ENCODE results near the gene JCAD.
"Not testable (repeated sequence)": the region's sequence is repeated elsewhere in the genome, so short reads cannot be mapped to it uniquely, and the experiment has no call there.

JCAD gene

DNA sequence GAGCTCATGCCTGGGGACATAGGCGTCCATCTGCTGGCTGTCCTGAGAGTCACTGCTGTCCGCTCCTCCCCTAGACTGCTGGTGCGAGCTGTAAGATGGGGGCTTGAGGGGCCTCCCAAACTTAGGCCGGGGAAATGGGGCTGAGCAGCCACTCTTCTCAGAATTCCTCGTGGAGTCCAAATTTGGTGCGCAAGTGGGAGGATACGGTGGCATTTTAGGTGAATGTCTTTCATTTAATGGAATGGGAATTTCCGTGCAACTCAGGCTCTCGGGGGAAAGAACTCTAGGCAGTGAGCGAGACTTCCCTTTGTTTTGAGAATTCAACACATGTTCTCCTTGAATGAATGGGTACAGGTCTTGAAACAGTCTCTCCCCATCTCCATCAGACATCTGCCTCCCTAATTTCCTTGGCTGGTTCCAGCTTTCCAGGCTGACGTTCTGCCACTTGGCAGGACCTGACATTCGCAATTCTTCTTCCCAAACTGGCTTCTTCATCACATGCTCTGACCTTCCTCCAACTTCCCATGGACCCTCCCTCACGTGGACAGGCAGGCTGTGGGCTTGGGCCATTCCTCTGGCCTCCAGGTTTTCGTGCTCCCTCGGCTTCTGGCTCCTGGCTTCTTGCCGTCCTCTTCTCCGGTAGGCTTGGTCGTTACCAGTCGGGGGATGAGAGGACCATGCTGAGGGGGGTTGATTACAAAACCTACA, 30.1 kb downstream of the JCAD start:
- no peak for FAIRE-seq
- no peak for DNase-seq (ENCODE audit: insufficient read length, low spot score)

DNA sequence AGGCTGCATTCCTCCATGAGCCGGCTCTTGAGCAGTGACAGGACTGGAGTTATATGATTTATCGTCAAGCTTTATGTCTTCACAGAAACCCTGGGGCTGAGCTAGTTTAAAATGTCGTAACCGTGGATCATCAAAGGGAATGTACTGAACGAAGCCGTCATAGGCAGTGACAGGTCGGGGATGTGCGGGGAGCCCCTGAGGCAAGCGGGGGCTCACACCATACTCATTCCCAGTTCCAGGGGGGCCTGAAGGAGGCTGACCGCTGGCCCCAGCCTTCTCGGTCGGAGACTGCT, 30.7 kb downstream of the JCAD start:
- DNase-seq (ENCODE audit: insufficient read length, low spot score), result no peak
- no peak for FAIRE-seq

DNA sequence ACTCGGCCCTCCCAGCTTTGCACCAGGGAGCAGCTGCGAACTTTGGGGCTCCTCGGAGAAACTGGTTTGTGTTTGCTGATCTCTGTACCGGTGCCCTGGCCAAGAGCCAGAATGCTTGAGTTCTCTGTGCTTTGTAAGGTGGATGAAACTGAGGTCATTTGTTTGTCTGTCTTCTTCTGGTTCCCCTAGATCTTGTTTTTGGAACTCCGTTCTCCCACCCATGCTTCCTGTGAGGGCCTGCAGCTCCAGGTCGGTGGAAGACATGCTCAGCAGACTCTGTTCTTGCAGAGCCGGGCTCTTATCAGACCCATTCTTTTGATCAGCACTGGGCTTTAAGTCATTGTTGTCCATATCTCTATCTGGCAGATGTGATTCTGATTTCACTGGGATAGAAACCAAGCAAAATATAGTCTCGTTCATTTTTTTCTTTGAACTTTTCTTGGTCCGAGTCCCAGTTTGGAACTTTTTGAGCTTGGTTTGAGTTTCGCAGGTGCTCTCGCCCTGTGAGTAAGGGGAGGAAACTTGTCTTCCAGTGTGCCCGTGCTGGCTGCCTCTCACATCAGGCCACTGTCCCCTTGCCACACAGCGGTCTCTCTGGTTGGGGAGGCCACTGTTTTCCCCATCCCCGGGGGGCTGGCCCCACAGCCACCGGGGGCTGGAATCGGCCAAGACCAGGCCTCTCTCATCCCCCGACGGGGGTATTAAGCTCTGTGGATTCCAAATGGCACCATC, 31.2 kb downstream of the JCAD start:
- no peak for FAIRE-seq
- no peak for DNase-seq (ENCODE audit: insufficient read length, low spot score)

GRCh38 chr10:30027057-30028005, 32.1 kb downstream of the JCAD start:
- no peak for FAIRE-seq
- DNase-seq (ENCODE audit: insufficient read length, low spot score), result no peak

GRCh38 chr10:30026578-30026977, 32.8 kb downstream of the JCAD start:
- DNase-seq (ENCODE audit: insufficient read length, low spot score) (no peak), FAIRE-seq (no peak)

DNA sequence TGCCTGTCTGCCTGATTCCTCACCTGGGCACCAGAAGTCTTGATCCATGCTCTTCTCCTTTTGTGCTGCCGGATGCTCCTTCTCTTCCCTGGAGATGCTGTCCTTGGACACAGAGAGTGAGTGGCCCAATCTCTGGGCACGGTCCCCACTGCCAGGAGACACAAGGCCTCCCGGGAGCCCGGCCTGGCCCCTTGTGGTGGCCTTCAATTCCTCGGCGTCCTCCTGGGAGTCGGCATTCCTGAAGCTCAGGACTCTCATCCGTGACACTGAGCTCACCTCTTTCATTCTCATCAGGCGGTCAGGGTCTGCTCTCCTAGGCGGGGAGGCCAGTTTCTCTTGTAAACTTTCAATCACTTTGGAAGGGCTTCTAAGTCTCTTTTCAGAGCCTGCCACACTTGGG, 33.3 kb downstream of the JCAD start:
- FAIRE-seq (no peak), DNase-seq (ENCODE audit: insufficient read length, low spot score) (no peak)

GRCh38 chr10:30025428-30025827, 34.0 kb downstream of the JCAD start:
- FAIRE-seq; DNase-seq (ENCODE audit: insufficient read length, low spot score): not testable (repeated sequence)

DNA sequence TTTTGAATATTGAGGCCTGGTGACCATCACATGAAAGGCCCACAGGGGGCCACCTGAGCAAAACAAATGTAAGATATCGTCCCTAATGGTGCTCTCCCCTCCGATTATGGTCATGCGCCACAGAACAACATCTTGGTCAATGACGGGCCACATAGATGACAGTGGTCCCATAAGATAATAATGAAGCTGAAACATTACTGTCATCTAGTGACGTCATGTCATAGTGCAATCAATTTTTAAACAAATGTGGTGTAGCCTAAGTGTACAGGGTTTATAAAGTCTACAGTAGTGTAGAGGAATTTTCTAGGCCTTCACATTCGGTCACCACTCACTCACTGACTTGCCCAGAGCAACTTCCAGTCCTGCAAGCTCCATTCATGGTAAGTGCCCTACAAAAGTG, 36.8 kb downstream of the JCAD start:
- no peak for FAIRE-seq
- DNase-seq (ENCODE audit: insufficient read length, low spot score), result no peak

GRCh38 chr10:30019468-30019867, 39.9 kb downstream of the JCAD start:
- DNase-seq (ENCODE audit: insufficient read length, low spot score), result no peak
- no peak for FAIRE-seq

DNA sequence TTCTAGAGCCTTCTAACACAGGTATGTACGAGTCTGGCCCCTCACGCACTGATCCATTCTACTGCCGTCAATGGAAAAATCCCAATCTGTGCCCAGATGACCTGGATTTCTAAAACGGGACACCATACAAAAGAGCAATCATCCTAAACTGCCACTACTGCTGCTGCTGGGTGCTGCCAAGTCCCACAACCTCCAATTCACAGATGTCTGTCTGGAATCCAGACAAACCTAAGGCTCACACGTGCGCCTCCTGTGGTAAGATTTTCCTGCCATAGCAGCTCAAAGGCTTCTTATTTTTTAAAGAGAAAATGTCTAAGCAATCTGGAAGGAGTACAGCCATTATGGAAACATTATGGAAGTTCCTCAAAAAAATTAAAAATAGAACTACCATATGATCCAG, 40.9 kb downstream of the JCAD start:
- DNase-seq (ENCODE audit: insufficient read length, low spot score) (no peak), FAIRE-seq (no peak)

- FAIRE-seq (no peak), DNase-seq (ENCODE audit: insufficient read length, low spot score) (no peak)
These were observed 41.4 kb downstream of the JCAD start for GRCh38 chr10:30017966-30018365.

- FAIRE-seq, result no peak
These were observed 41.8 kb downstream of the JCAD start for GRCh38 chr10:30017556-30017955.

DNA sequence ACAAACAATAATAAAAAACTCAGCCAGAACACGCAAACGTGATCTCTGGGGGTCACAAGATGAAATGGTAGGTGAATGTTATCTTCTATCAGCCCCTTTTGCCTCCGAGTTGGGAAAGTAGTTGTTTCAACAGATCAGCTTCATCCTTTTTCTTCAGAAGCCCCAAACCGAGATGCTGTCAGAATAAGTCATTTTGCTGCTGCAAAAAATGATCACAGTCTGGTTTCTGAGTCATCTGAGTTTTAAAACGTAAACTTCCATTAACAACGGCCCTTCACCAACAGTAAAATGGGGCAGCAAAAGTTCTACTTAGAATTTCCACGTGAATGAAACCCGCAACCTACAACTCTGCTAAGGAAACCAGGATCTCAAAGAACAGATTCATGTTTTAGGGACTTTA, 44.9 kb downstream of the JCAD start:
- FAIRE-seq, result no peak
- DNase-seq (ENCODE audit: insufficient read length, low spot score), result no peak

More at GRCh38 chr10:30017556-30017955, 41.8 kb downstream of the JCAD start:
- no peak for DNase-seq (ENCODE audit: insufficient read length, low spot score)

DNA sequence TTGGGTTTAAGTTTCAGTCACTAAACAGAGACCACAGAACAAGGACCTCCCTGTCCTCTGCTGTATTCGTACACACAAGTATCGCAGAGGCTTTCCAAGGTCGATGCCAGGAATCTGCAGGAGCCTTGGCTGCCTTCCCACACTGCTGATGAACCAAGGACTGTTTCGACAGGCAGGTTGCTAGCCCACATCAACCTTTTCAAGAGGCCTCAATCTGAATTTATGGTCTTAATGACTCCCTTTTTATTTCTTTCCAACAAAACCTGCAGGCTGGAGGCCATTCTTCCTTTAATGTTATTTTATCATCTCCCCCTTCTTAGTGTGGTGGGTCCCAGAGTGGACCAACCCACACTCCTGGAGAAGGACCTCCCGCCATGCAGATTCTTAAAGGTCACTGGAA, 45.6 kb downstream of the JCAD start:
- DNase-seq (ENCODE audit: insufficient read length, low spot score) (no peak), FAIRE-seq (no peak)

DNA sequence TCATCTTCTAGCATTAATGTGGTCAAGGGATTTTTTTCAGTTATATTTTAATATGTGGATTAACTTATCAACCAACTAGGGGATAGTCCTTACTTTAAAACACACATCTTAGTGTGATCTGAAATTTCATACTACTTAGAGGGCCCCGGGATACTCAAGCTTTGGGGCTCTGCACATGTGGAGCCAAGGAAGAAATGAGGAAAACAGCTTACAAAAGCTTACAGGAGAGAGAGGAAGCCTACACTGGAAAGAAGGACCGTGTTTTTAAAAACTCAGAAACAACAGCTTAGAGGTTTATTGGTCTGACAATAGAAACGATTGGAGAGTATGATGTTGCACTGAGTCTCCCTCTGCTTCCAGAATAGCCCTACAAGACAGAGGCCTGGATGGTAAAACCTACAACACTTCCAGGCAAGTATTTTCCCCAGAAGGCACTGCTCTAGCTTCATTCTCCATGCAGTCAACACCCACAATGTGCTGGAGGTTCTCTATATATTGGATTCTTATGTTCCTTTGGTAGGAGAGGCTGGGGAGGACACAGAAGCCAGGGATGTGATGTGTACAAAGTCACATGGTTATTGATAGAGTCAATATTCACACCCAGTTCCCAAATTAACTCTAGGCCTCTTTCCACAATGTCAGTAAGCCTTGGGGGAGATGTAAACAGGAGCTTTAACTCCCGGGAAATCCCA, 47.3 kb downstream of the JCAD start:
- no peak for FAIRE-seq
- no peak for DNase-seq (ENCODE audit: insufficient read length, low spot score)

DNA sequence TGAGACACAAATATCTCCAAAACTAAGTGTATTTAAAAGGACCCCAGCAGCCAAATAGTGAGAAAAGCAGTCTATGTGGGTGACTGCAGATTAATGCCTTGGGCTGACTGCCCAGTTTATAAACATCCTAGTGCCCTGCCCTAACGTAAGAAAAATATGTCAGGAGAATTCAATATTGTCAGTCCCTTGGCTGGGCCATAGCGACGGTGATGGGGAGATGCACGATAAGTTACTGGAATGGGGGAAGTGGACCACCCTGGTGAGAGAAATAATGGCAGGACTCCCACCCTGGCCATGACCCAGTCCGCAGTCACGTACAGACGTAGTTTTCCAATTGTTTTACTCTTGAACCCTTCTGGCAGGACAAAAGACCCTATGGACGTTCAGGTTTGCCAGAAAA, 48.0 kb downstream of the JCAD start:
- DNase-seq (ENCODE audit: insufficient read length, low spot score) (no peak), FAIRE-seq (no peak)

GRCh38 chr10:30007406-30007805, 52.0 kb downstream of the JCAD start:
- DNase-seq (ENCODE audit: insufficient read length, low spot score) (no peak), FAIRE-seq (no peak)

DNA sequence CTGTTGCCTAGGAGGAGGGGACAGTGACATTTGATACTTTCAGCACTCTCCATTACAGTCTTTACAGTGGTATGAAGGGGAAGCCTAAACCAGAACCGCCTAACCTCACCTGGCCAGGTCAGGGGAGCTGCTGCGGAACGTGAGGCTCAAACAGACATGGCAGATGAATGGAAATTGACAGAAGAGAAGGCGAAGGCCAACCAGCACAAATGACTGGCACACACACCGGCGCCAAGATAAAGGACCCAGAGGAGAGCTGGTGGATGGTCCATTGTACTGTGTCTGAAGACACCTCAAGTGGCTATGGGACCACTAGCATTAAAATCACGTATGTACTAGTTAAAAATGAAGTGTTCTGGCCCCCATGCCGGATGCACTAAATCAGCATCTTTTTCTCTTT, 53.0 kb downstream of the JCAD start:
- DNase-seq (ENCODE audit: insufficient read length, low spot score), result no peak
- no peak for FAIRE-seq

DNA sequence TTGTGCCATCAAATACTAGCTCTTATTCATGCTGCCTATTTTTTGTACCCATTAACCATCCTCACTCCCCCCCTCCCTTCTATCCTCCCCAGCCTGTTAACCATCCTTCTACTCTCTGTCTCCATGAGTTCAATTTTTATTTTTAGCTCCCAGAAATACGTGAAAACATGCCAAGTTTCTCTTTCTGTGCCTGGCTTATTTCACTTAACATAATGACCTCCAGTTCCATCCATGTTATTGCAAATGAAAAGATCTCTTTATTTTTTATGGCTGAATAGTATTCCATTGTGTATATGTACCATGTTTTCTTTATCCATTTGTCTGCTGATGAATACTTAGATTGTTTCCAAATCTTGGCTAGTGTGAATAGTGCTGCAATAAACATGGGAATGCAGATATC, 54.3 kb downstream of the JCAD start:
- FAIRE-seq; DNase-seq (ENCODE audit: insufficient read length, low spot score): not testable (repeated sequence)

- peak; percentile 81 for DNase-seq (ENCODE audit: insufficient read length, low spot score)
- peak; percentile 68 for FAIRE-seq
These were observed 56.7 kb downstream of the JCAD start for GRCh38 chr10:30002426-30003266.

Measured in HTR-8/SVneo (cell line).